IMR-90 (cell line): ENCODE data around the gene GRAMD1B. TPM values are rescaled to one million over a fixed set of nuclear protein-coding genes. Genes with fewer than 3 reads are reported as not detected.

Source experiments
- ATAC-seq: fragments of 200-7000 bp; cut with Tn5 transposase; 2 replicates; pipeline ENCODE4 v1.9.1; 2020; ENCODE audit warnings: low read depth, mild to moderate bottlenecking, moderate library complexity
- BruUV-seq: library from RNA; stranded (reverse); fragments of 400-500 nt; replicated peaks from 2 replicates; lab custom pipeline; 2021; lab: Mats Ljungman, UMichigan
- CTCF ChIA-PET: fragments of 300-600 bp; formaldehyde crosslinking; extraction: SDS; loops from one replicate; lab custom pipeline; 2021; ENCODE audit warnings: antibody characterized with exemption; lab: Yijun Ruan, JAX
- POLR2A ChIA-PET: fragments of 300-600 bp; sonication (Branson Sonifier 250); formaldehyde crosslinking; loops from one replicate; lab custom pipeline; 2022; ENCODE audit warnings: antibody characterized with exemption; ENCODE audit not compliant: unreplicated experiment; lab: Charles Lee
- DNase-seq: peaks from one replicate; pipeline ENCODE4 v3.0.0; 2013
- H2AFZ ChIP-seq: replicated peaks from 2 replicates; pipeline ENCODE3; 2013; ENCODE audit warnings: low read length, mild to moderate bottlenecking; ENCODE audit not compliant: poor library complexity
- H2AK5ac ChIP-seq: 2 replicates; pipeline ENCODE4 v1.6.1; 2013; ENCODE audit warnings: low read depth, low read length, inconsistent platforms
- H2AK9ac ChIP-seq: replicated peaks from 2 replicates; pipeline ENCODE3; 2013; ENCODE audit warnings: mild to moderate bottlenecking, low read depth, low read length, moderate library complexity; ENCODE audit not compliant: poor library complexity
- H2BK120ac ChIP-seq: 2 replicates; pipeline ENCODE4 v1.6.1; 2013; ENCODE audit warnings: low read depth, low read length, inconsistent platforms
- H2BK15ac ChIP-seq: 3 replicates; pipeline ENCODE4 v1.6.1; 2013; ENCODE audit warnings: low read depth, low read length, inconsistent platforms
- H2BK20ac ChIP-seq: 2 replicates; pipeline ENCODE4 v1.6.1; 2013; ENCODE audit warnings: low read depth, mild to moderate bottlenecking, inconsistent platforms, low read length, moderate library complexity
- H2BK5ac ChIP-seq: 2 replicates; pipeline ENCODE4 v1.6.1; 2013; ENCODE audit warnings: mild to moderate bottlenecking, low read depth, low read length, inconsistent platforms; ENCODE audit not compliant: poor library complexity, severe bottlenecking
- H3K14ac ChIP-seq: replicated peaks from 2 replicates; pipeline ENCODE4 v1.6.1; 2013; ENCODE audit warnings: low read depth, low read length, inconsistent platforms
- H3K18ac ChIP-seq: 2 replicates; pipeline ENCODE4 v1.6.1; 2013; ENCODE audit warnings: low read depth, low read length, control low read depth
- H3K23ac ChIP-seq: 2 replicates; pipeline ENCODE4 v1.6.1; 2013; ENCODE audit warnings: low read depth, low read length, inconsistent platforms
- H3K27ac ChIP-seq: 2 replicates; pipeline ENCODE4 v1.5.1; 2013; ENCODE audit warnings: mild to moderate bottlenecking, control low read depth, low read length; ENCODE audit not compliant: insufficient read depth
- H3K27me3 ChIP-seq: 2 replicates; pipeline ENCODE4 v1.6.1; 2013; ENCODE audit warnings: low read length; ENCODE audit not compliant: control insufficient read depth, insufficient read depth
- H3K36me3 ChIP-seq: 2 replicates; pipeline ENCODE4 v1.6.1; 2013; ENCODE audit warnings: low read length, mixed read lengths; ENCODE audit not compliant: control insufficient read depth, insufficient read depth
- H3K4ac ChIP-seq: 2 replicates; pipeline ENCODE4 v1.6.1; 2013; ENCODE audit warnings: low read depth, low read length, inconsistent platforms
- H3K4me1 ChIP-seq: 2 replicates; pipeline ENCODE4 v1.6.1; 2013; ENCODE audit warnings: low read length, mixed read lengths; ENCODE audit not compliant: control insufficient read depth, insufficient read depth
- H3K4me2 ChIP-seq: 2 replicates; pipeline ENCODE4 v1.6.1; 2013; ENCODE audit warnings: low read depth, mild to moderate bottlenecking, control low read depth, low read length, moderate library complexity
- H3K4me3 ChIP-seq: 2 replicates; pipeline ENCODE4 v1.5.1; 2013; ENCODE audit warnings: low read depth, mild to moderate bottlenecking, control low read depth, low read length, moderate library complexity; ENCODE audit not compliant: insufficient read depth
- H3K56ac ChIP-seq: 2 replicates; pipeline ENCODE4 v1.6.1; 2013; ENCODE audit warnings: low read length, inconsistent platforms; ENCODE audit not compliant: insufficient read depth; ENCODE audit errors: extremely low read depth
- H3K79me1 ChIP-seq, 2 experiments: 2 replicates each; pipeline ENCODE4 v1.6.1; 2013; ENCODE audit warnings: low read length in 2 of 2, inconsistent platforms in 1 of 2, low read depth in 1 of 2
- H3K9ac ChIP-seq: 2 replicates; pipeline ENCODE4 v1.6.1; 2013; ENCODE audit warnings: low read depth, low read length, control low read depth
- H3K9me1 ChIP-seq: 2 replicates; pipeline ENCODE4 v1.6.1; 2013; ENCODE audit warnings: low read length, inconsistent platforms; ENCODE audit not compliant: insufficient read depth
- H3K9me3 ChIP-seq: 2 replicates; pipeline ENCODE4 v1.6.1; 2013; ENCODE audit warnings: low read length; ENCODE audit not compliant: control insufficient read depth, insufficient read depth
- H4K20me1 ChIP-seq: 2 replicates; pipeline ENCODE4 v1.6.1; 2013; ENCODE audit warnings: low read length, inconsistent platforms; ENCODE audit not compliant: insufficient read depth
- H4K5ac ChIP-seq: 2 replicates; pipeline ENCODE4 v1.6.1; 2013; ENCODE audit warnings: mild to moderate bottlenecking, low read depth, low read length, control low read depth
- H4K8ac ChIP-seq, 2 experiments: 2 replicates each; pipeline ENCODE4 v1.6.1; 2013; ENCODE audit warnings: low read depth in 2 of 2, low read length in 2 of 2, control low read depth in 1 of 2, inconsistent platforms in 1 of 2
- H4K91ac ChIP-seq: 2 replicates; pipeline ENCODE4 v1.6.1; 2013; ENCODE audit warnings: low read depth, low read length, inconsistent platforms; ENCODE audit not compliant: insufficient read depth
- BHLHE40 ChIP-seq: fragments of 150-350 bp; IDR thresholded peaks from 2 replicates; pipeline ENCODE4 v1.6.1; 2016; ENCODE audit warnings: mild to moderate bottlenecking, low read depth, low read length
- RCOR1 ChIP-seq: IDR thresholded peaks from 2 replicates; pipeline ENCODE4 v1.6.1; 2012; ENCODE audit warnings: mild to moderate bottlenecking, low read length, improper control_type of control experiment; ENCODE audit not compliant: insufficient replicate concordance
- WGBS, 2 experiments: methylation state at CpG; one replicate each; pipeline versions ENCODE4 v1.1.5 to v1.1.7; 2013; ENCODE audit warnings: missing lambda C conversion rate in 2 of 2; ENCODE audit not compliant: insufficient read length in 1 of 2; ENCODE audit errors: extremely low coverage in 2 of 2; 5-methylcytosine and 5-hydroxymethylcytosine counted together
- dilution Hi-C: fragments of 300-500 bp; cut with HindIII; formaldehyde crosslinking; loops from one replicate; pipeline ENCODE4 v1.14.3; 2018; ENCODE audit warnings: low sequenced_read_pairs; ENCODE audit not compliant: unreplicated experiment
- in situ Hi-C: fragments of 300-500 bp; cut with MboI; formaldehyde crosslinking; loops from 3 replicates; pipeline ENCODE4 v1.14.3; 2019; ENCODE audit warnings: low sequenced_read_pairs, inconsistent platforms, mixed read lengths
- intact Hi-C: fragments of 100-400 bp; cut with micrococcal nuclease; formaldehyde crosslinking; loops from 2 replicates; pipeline ENCODE4 v1.10.0; 2022
- polyA plus RNA-seq, 3 experiments: library from polyadenylated mRNA; depleted of rRNA; stranded (reverse); fragments of >200 nt; gene quantifications; 2 replicates each; pipeline ENCODE4 v1.2.3, GENCODE V29; 2012; ENCODE audit warnings: low replicate concordance in 1 of 3
- total RNA-seq: library from RNA; depleted of rRNA; stranded (reverse); fragments of >200 nt; gene quantifications from 2 replicates; pipeline ENCODE4 v1.2.3, GENCODE V29; 2012

The GRAMD1B gene
- total and polyA plus RNA-seq, 2 of the 4 experiments (the other 2 are of a cell fraction): 7.1 to 7.2 TPM

DNA sequence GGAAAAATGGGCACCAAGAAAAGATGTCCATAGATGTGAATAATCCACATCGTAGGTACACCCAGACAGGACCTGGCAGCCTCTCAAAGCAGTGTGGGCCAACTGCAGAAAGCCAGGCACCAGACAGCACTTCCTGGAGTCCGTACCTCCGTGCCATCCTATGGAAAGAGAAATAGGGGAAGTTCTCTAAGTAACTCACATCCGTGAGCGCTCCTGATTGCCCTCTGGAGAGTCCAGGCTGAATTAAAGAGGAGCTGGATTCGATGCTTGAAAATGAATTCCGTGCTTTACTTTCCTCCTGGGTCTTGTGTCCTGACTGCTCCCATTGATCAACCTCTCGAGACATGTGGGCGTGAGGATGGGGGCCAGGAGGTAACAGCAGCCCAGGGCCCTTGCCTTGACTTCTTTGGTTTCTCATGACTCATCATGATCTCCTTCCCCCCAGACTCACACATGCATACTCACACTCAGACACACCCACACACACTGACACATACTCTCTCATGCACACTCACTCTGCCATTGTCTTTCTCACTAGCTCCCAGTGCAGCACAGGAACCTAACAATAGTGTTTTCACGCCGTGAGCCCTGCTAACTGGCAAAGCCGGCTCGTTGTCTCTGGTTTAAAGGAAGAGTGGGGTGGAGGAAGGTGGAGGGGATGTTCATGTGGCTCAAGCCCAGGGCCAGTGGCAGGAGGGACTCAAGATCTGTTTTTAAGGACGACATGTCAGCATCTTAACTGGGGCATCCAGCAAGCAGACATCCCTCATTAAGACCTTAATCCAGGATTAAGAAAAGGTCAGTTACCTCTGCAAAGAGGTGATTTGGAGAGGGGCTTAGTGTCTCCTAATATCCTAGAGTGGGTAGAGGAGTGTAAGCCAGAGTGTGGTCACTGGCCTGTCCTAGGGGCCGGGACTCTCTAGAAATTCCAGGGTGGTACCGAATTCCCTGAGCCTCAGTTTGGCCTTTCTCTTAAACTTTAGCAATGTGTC lies 120.2 kb downstream of the GRAMD1B start:
- Histone ChIP-seq H3K9me1 (peaks cover 14% of the 10 kb centered on the region), H2AK9ac (no peak overlapping the region), H3K4me1 (peaks cover 9% of the 10 kb centered on the region), H2AK5ac (no peak overlapping the region), H3K23ac (no peak overlapping the region), H3K27me3 (no peaks in the 10 kb centered on the region), H3K4ac (no peak overlapping the region), H3K9me3 (no peaks in the 10 kb centered on the region), H2BK5ac (no peak overlapping the region), H2BK20ac (no peak overlapping the region), H2BK15ac (no peak overlapping the region), H3K18ac (no peak overlapping the region), H2AFZ (peak overlapping the region; percentile 60), H3K36me3 (no peaks in the 10 kb centered on the region), H4K91ac (no peak overlapping the region), H3K4me2 (no peak overlapping the region), H3K14ac (no peak overlapping the region), H2BK120ac (no peak overlapping the region), H4K5ac (no peak overlapping the region), H4K8ac (no peak overlapping the region; a peak in 1 of 4 replicates), H3K27ac (no peak overlapping the region), H3K56ac (no peak overlapping the region), H3K4me3 (no peak overlapping the region), H3K79me1 (peaks cover 13 to 18% of the 10 kb centered on the region in 2 experiments), H3K9ac (no peak overlapping the region), H4K20me1 (peaks cover 3% of the 10 kb centered on the region; the same call in 1 of the 2 replicates)
- CTCF ChIA-PET: no interaction called here
- WGBS, 2 experiments: no CpG with 5 or more reads among the region's 16 CpGs
- BruUV-seq: no TSS peak
- in situ Hi-C loops (no loop called here), intact Hi-C loops (no loop called here), dilution Hi-C loops (no loop called here)
- DNase-seq: peak; percentile 51
- TF ChIP-seq BHLHE40 (peak; percentile 55), RCOR1 (no peak)
- no peak for ATAC-seq
- POLR2A ChIA-PET: no interaction called here
